LNCaP clone FGC (cell line): Measurements from ENCODE around the gene APBB2.

Source experiments
- DNase-seq: peaks from one replicate; pipeline ENCODE4 v3.0.0-alpha.2; 2011; ENCODE audit warnings: low read depth
- H3K4me3 ChIP-seq: 2 replicates; pipeline ENCODE4 v1.5.1; 2011; ENCODE audit warnings: mild to moderate bottlenecking, low read depth, low read length, control low read depth
- CTCF ChIP-seq: IDR thresholded peaks from 2 replicates; pipeline ENCODE4 v1.5.1; 2012; ENCODE audit warnings: mild to moderate bottlenecking; ENCODE audit not compliant: control insufficient read depth, insufficient read depth; ENCODE audit errors: extremely low read depth

Gene APBB2

DNA sequence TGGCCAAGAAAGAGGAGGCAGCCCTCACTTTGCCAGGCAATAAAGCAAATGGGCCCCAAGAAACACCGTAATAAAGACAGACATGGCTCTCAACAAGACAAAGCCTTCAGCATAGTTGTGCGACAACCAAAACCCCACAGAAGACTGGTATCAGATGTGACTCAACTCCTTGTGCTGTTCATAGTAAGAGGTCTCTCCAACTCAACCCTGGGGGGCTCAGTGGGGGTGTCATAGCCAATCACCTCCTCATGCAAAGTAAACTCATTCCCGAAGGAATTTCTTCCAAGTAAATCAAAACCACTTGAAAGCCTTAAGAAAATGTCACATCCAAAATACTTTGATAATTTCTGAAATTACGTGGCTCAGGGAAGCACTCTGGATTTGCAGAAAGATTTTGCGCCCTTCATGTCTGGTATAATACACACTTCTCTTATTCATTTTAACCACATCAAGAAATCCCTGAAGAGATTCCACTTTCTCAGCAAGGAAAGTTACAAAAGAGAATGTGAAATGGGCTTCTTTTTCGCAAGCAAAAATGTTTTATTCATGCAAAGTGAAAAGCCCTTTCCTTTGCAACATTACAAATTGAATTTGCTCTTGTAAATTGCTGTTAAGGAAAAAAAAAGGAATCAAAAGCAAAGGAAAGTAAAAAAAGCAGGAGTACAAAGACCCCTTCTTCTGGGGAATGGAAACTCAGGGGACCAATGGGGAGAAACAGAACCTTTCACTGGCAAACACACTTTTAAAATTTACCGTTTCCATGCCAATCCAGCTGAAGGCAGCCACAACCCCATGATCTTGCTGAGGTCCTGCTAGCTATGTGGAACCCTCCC, 327.2 kb downstream of the APBB2 start:
- no peak overlapping the region for H3K4me3 ChIP-seq
- no peak for TF ChIP-seq CTCF
- DNase-seq = no peak

GRCh38 chr4:40881851-40882250, 332.5 kb downstream of the APBB2 start:
- no peak for DNase-seq
- H3K4me3 ChIP-seq = no peak overlapping the region
- no peak for TF ChIP-seq CTCF

- TF ChIP-seq CTCF = no peak
- no peak for DNase-seq
- H3K4me3 ChIP-seq = no peak overlapping the region
These were observed 333.2 kb downstream of the APBB2 start for GRCh38 chr4:40881096-40881495.

- H3K4me3 ChIP-seq = no peak overlapping the region
- DNase-seq = no peak
- TF ChIP-seq CTCF = no peak
These were observed 335.7 kb downstream of the APBB2 start for GRCh38 chr4:40878548-40879055.

- no peak overlapping the region for H3K4me3 ChIP-seq
- no peak for TF ChIP-seq CTCF
- DNase-seq = no peak
These were observed 337.3 kb downstream of the APBB2 start for GRCh38 chr4:40877081-40877480.

DNA sequence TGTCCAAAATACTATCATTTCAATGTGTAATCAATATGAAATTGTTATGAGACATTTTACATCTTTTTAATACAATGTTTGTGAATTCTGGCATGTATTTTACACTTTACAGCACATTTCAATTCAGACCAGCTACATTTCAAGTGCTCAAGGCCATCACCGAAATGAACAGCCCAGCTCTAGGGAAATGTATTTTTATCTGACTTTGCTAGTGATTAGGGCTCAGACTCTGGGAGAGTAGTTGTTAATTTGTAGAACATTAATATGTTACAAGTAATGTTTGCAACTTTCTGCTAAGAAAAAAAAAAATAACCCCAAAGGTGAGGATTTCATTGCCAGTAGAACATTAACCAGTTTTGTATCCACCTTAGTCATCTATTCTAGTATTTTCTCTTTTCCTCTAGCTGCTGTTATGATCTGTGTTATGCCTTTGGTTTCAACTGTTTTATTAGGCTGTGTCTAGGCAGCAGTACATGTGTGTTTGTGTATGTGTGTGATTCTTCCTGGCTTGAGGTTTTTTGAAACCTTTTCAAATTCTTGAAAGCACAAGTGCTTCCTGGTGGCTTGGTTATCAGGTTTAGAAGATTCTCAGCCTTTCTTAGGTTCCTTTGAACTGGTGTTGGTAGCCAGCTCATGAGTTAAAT, 338.7 kb downstream of the APBB2 start:
- no peak for TF ChIP-seq CTCF
- H3K4me3 ChIP-seq = no peak overlapping the region
- peak; percentile 7 for DNase-seq

DNA sequence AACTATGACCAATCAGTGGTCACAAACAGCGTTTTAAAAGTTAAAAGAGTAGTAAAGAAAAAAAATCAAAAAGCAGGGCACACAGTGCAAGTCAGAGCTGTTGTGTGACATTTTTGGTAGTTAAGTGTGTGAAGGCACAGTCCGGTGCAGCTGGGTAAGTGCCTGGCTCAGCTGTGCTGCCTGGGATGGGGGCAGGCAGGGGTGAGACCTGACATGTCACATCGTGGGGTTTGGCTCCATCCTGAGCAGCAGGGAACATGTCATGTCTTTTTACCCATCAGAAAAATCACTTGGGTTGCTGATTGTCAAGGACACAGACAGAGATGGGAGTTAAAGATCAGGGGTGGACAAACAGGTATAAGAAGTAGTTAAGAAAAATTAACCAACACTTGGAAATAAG, 339.4 kb downstream of the APBB2 start:
- TF ChIP-seq CTCF = no peak

More for the DNA sequence above, 339.4 kb downstream of the APBB2 start:
- no peak overlapping the region for H3K4me3 ChIP-seq
- DNase-seq = no peak
